Mesendoderm (in vitro differentiated cells): ENCODE results near the gene FGF12.

Source experiments
- DNase-seq: peaks from one replicate; pipeline ENCODE4 v3.0.0; 2013
- H2AK5ac ChIP-seq: 2 replicates; pipeline ENCODE4 v1.6.1; 2013; ENCODE audit warnings: low read length, inconsistent platforms
- H2BK120ac ChIP-seq: 2 replicates; pipeline ENCODE4 v1.6.1; 2013; ENCODE audit warnings: low read depth, mild to moderate bottlenecking, low read length, moderate library complexity, mixed read lengths
- H2BK15ac ChIP-seq: replicated peaks from 2 replicates; pipeline ENCODE4 v1.6.1; 2013; ENCODE audit warnings: low read depth, mild to moderate bottlenecking, moderate library complexity
- H2BK5ac ChIP-seq: 2 replicates; pipeline ENCODE4 v1.6.1; 2013; ENCODE audit warnings: low read length, inconsistent platforms
- H3K18ac ChIP-seq: 2 replicates; pipeline ENCODE4 v1.6.1; 2013; ENCODE audit warnings: mild to moderate bottlenecking, low read length, mixed read lengths
- H3K23ac ChIP-seq: one replicate; pipeline ENCODE4 v1.6.1; 2013; ENCODE audit warnings: low read length
- H3K27ac ChIP-seq: 2 replicates; pipeline ENCODE4 v1.5.1; 2013; ENCODE audit warnings: low read depth, mild to moderate bottlenecking, inconsistent platforms, low read length, moderate library complexity
- H3K27me3 ChIP-seq: 2 replicates; pipeline ENCODE4 v1.6.1; 2013; ENCODE audit warnings: low read length, control low read depth, mild to moderate bottlenecking, inconsistent platforms; ENCODE audit not compliant: insufficient read depth, poor library complexity
- H3K36me3 ChIP-seq: 2 replicates; pipeline ENCODE4 v1.6.1; 2013; ENCODE audit warnings: low read length, inconsistent platforms; ENCODE audit not compliant: control insufficient read depth, insufficient read depth
- H3K4ac ChIP-seq: one replicate; pipeline ENCODE4 v1.6.1; 2013; ENCODE audit warnings: low read depth, mild to moderate bottlenecking, low read length, moderate library complexity
- H3K4me1 ChIP-seq: 2 replicates; pipeline ENCODE4 v1.6.1; 2013; ENCODE audit warnings: low read depth, low read length, inconsistent platforms; ENCODE audit not compliant: control insufficient read depth
- H3K4me2 ChIP-seq: 2 replicates; pipeline ENCODE4 v1.6.1; 2013; ENCODE audit warnings: low read length
- H3K4me3 ChIP-seq: 2 replicates; pipeline ENCODE4 v1.5.1; 2013; ENCODE audit warnings: mild to moderate bottlenecking, low read length
- H3K56ac ChIP-seq: one replicate; pipeline ENCODE4 v1.6.1; 2013; ENCODE audit warnings: low read length
- H3K79me1 ChIP-seq: 2 replicates; pipeline ENCODE4 v1.6.1; 2013; ENCODE audit warnings: low read length, inconsistent platforms
- H3K79me2 ChIP-seq: 2 replicates; pipeline ENCODE4 v1.6.1; 2013; ENCODE audit warnings: mild to moderate bottlenecking, low read length; ENCODE audit not compliant: control insufficient read depth, insufficient read depth
- H3K9ac ChIP-seq: 2 replicates; pipeline ENCODE4 v1.6.1; 2013; ENCODE audit warnings: low read length, inconsistent platforms
- H4K5ac ChIP-seq: one replicate; pipeline ENCODE4 v1.6.1; 2013; ENCODE audit warnings: low read length
- H4K8ac ChIP-seq: one replicate; pipeline ENCODE4 v1.6.1; 2013; ENCODE audit warnings: low read depth, mild to moderate bottlenecking, control low read depth, low read length, moderate library complexity
- WGBS: extraction: QIAGEN DNeasy Blood & Tissue Kit; methylation state at CpG from one replicate; pipeline ENCODE4 v1.1.7; 2013; ENCODE audit warnings: low lambda C conversion rate, missing lambda C conversion rate; ENCODE audit not compliant: insufficient coverage; ENCODE audit errors: extremely low coverage; 5-methylcytosine and 5-hydroxymethylcytosine counted together

FGF12 gene

DNA sequence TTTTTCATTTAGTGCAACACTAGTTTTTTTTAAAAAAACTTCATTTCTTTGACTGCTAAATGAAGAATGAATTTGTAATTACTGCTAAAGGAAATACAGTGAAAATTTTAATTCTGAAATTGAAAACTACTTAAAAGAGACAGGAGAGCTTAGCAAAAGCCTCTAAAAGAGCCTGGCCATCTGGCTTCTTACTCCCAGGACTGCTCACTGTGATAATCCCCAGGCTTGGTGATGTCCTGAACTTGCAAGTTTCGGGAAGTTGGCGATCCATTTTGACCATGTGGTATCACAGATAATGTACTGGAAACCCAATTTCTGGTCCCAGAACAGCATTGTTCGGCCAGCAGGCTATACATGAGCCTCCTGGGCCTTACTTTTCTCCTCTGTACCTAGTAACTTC lies 292.1 kb downstream of the FGF12 start:
- H3K4ac ChIP-seq = no peak overlapping the region
- no peak overlapping the region for H3K23ac ChIP-seq
- no peaks in the 10 kb centered on the region for H3K36me3 ChIP-seq
- no peak overlapping the region for H3K4me3 ChIP-seq
- H3K4me1 ChIP-seq = no peaks in the 10 kb centered on the region
- H3K27ac ChIP-seq = no peak overlapping the region
- H2BK120ac ChIP-seq = no peak overlapping the region
- no peak overlapping the region for H4K5ac ChIP-seq
- no peak overlapping the region for H2BK15ac ChIP-seq
- H3K18ac ChIP-seq = no peak overlapping the region
- H3K4me2 ChIP-seq = no peak overlapping the region
- H3K79me2 ChIP-seq = no peaks in the 10 kb centered on the region
- DNase-seq = no peak
- H3K79me1 ChIP-seq = no peaks in the 10 kb centered on the region
- no peak overlapping the region for H2AK5ac ChIP-seq
- no CpG with 5 or more reads among the region's 3 CpGs for whole genome bisulfite sequencing
- no peak overlapping the region for H4K8ac ChIP-seq
- H3K56ac ChIP-seq = no peak overlapping the region
- no peak overlapping the region for H2BK5ac ChIP-seq
- no peaks in the 10 kb centered on the region for H3K27me3 ChIP-seq
- no peak overlapping the region for H3K9ac ChIP-seq

DNA sequence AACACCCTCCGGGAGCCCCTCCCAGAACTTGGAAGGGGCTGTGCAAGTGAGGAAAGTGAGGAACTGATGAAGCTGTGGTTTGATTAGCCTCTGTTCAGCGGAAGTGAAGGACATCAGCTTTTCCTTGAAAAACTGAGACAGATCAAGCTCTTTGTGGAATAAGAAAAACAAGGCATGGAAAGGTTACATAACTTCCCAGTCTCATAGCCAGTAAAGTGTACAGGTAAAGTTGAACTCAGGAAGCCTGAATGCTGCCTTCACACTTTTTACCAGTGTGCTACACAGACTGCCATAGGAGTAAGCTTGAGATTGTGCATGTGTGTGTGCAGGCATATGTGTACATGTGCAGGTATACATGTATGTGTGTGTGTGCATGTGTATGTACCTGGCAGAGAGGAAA lies 293.2 kb downstream of the FGF12 start:
- no peak overlapping the region for H4K5ac ChIP-seq
- H3K79me2 ChIP-seq = no peaks in the 10 kb centered on the region
- H3K36me3 ChIP-seq = no peaks in the 10 kb centered on the region
- H2BK15ac ChIP-seq = no peak overlapping the region
- no peak overlapping the region for H2AK5ac ChIP-seq
- no peak overlapping the region for H3K4me2 ChIP-seq
- no peak overlapping the region for H3K18ac ChIP-seq
- no peaks in the 10 kb centered on the region for H3K79me1 ChIP-seq
- H3K27ac ChIP-seq = no peak overlapping the region
- H3K27me3 ChIP-seq = no peaks in the 10 kb centered on the region
- H2BK120ac ChIP-seq = no peak overlapping the region
- H3K23ac ChIP-seq = no peak overlapping the region
- no peak overlapping the region for H3K9ac ChIP-seq
- no peaks in the 10 kb centered on the region for H3K4me1 ChIP-seq
- DNase-seq = no peak
- H4K8ac ChIP-seq = no peak overlapping the region
- no peak overlapping the region for H2BK5ac ChIP-seq
- no peak overlapping the region for H3K4me3 ChIP-seq
- no peak overlapping the region for H3K56ac ChIP-seq
- H3K4ac ChIP-seq = no peak overlapping the region
- no CpG with 5 or more reads among the region's 2 CpGs for WGBS

DNA sequence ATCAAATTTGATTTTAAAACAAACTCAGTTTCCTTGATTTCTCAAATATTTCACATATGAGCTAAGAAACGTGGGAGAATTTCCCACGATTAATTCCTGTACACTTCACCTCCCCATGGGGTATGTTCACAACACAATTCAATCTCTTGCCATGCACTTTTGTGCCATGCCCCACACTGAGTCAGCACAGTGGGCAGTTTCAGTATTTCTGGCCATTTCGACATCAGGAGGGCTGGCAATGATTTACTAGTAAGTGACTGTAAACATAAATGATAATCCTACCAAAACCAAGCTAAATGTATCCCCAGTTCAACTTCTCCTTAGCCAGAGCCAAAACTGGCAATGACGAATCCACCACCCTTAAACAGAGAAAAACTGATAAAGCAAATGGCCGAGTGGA lies 293.6 kb downstream of the FGF12 start:
- Histone ChIP-seq H3K79me2 (no peaks in the 10 kb centered on the region), H2BK120ac (no peak overlapping the region), H4K8ac (no peak overlapping the region), H3K36me3 (no peaks in the 10 kb centered on the region), H3K9ac (no peak overlapping the region), H4K5ac (no peak overlapping the region), H3K56ac (no peak overlapping the region), H3K4me3 (no peak overlapping the region), H3K79me1 (no peaks in the 10 kb centered on the region), H3K23ac (no peak overlapping the region), H3K27me3 (no peaks in the 10 kb centered on the region), H3K27ac (no peak overlapping the region), H2AK5ac (no peak overlapping the region), H3K4me2 (no peak overlapping the region), H3K4me1 (no peaks in the 10 kb centered on the region), H3K4ac (no peak overlapping the region), H2BK15ac (no peak overlapping the region), H3K18ac (no peak overlapping the region), H2BK5ac (no peak overlapping the region)
- no CpG with 5 or more reads among the region's 5 CpGs for WGBS
- no peak for DNase-seq

DNA sequence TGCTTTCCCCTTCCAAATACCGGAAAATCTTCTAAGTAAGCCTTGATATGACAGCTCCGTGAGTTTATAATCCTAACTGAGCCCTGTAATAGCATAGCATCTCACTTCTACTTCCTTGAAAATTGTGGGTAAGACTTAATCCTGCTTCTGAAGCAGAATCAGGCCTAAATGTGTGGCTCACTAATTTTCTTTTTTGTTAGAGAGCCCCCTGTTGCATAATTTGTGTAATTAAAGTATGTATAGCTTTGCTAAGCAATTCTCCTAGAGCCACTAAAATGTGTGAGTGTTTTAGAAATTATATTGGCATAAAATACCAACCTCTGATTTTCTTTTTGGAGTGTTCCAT lies 304.4 kb downstream of the FGF12 start:
- no peaks in the 10 kb centered on the region for H3K36me3 ChIP-seq
- no peak overlapping the region for H3K4me3 ChIP-seq
- H3K18ac ChIP-seq = no peak overlapping the region
- peaks cover 8% of the 10 kb centered on the region for H3K4me1 ChIP-seq
- no peak overlapping the region for H2BK120ac ChIP-seq
- no peak overlapping the region for H3K9ac ChIP-seq
- H3K4ac ChIP-seq = no peak overlapping the region
- H3K79me2 ChIP-seq = no peaks in the 10 kb centered on the region
- H4K5ac ChIP-seq = peak overlapping the region; percentile 22
- no peak overlapping the region for H3K4me2 ChIP-seq
- no peak overlapping the region for H3K23ac ChIP-seq
- H2BK5ac ChIP-seq = peak overlapping the region; percentile 12
- H4K8ac ChIP-seq = no peak overlapping the region
- no peaks in the 10 kb centered on the region for H3K79me1 ChIP-seq
- no peak overlapping the region for H2BK15ac ChIP-seq
- H3K27ac ChIP-seq = no peak overlapping the region
- no peaks in the 10 kb centered on the region for H3K27me3 ChIP-seq
- no peak overlapping the region for H3K56ac ChIP-seq
- DNase-seq = peak; percentile 32
- WGBS = no CpG with 5 or more reads among the region's 2 CpGs
- H2AK5ac ChIP-seq = no peak overlapping the region

DNA sequence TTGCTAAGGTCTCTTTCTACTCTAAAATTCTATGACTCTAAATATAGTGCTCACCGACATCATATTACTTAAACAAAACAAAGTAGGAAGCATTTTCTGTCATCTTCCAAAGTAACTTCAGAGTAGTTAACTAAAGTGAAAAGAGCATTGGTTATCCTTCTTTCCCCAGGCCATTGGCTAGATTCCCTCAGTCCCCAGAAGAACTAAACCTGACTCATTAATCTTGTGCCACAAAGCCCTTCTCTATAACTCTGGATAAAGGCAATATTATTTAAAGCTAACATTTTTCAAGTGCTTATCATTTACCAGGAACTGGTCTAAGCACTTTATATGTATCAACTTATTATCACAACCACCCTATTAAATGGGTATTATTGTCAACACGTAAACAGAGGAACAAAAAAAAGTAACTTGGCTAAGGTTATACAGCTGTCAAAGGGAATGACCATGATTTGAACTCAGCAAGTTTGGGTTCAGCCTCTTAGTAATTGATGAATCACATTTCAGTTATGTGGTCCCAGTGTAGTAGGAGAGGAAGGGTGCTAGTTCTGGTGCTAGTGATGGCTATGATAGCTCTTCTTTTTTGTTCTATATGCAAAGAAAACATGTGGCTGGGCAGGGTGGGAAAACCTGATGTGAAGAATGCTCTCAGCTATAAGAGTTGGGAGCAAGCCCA lies 304.9 kb downstream of the FGF12 start:
- H3K79me1 ChIP-seq = no peaks in the 10 kb centered on the region
- no peak overlapping the region for H2AK5ac ChIP-seq
- no peak overlapping the region for H3K4me3 ChIP-seq
- peak overlapping the region; percentile 12 for H2BK5ac ChIP-seq
- no peak overlapping the region for H2BK15ac ChIP-seq
- no peak for DNase-seq
- no peaks in the 10 kb centered on the region for H3K79me2 ChIP-seq
- H3K27me3 ChIP-seq = no peaks in the 10 kb centered on the region
- no peak overlapping the region for H4K8ac ChIP-seq
- no peak overlapping the region for H3K4me2 ChIP-seq
- no peak overlapping the region for H3K4ac ChIP-seq
- H2BK120ac ChIP-seq = no peak overlapping the region
- H3K18ac ChIP-seq = no peak overlapping the region
- H4K5ac ChIP-seq = peak overlapping the region; percentile 22
- WGBS = no CpG with 5 or more reads among the region's 2 CpGs
- H3K27ac ChIP-seq = no peak overlapping the region
- no peak overlapping the region for H3K23ac ChIP-seq
- peaks cover 8% of the 10 kb centered on the region for H3K4me1 ChIP-seq
- no peaks in the 10 kb centered on the region for H3K36me3 ChIP-seq
- no peak overlapping the region for H3K56ac ChIP-seq
- H3K9ac ChIP-seq = no peak overlapping the region

DNA sequence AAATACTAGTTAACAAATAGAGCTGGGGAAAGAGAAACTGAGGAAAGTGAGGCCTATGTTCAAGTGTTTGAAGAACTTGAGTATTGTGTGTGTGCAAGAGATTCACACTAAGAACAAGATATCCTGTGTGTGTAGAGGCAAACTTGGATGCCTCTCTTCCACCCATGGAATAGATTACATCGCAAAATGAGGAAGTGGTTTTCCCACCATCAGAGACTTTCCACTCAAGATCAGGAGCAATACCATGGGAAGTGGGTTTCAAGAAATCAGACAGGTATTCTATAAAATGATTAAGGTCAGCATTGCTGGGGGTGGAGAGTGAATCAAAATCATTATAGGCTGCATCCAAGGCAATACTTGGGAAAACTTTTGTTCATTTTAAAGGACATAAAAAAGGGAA lies 308.0 kb downstream of the FGF12 start:
- Histone ChIP-seq H3K79me2 (no peaks in the 10 kb centered on the region), H4K5ac (no peak overlapping the region), H3K23ac (no peak overlapping the region), H3K36me3 (no peaks in the 10 kb centered on the region), H3K4me1 (peaks cover 10% of the 10 kb centered on the region), H2BK120ac (no peak overlapping the region), H3K27ac (no peak overlapping the region), H3K56ac (no peak overlapping the region), H2BK5ac (no peak overlapping the region), H4K8ac (no peak overlapping the region), H2AK5ac (peak overlapping the region; percentile 60), H3K4ac (no peak overlapping the region), H3K4me2 (no peak overlapping the region), H3K27me3 (no peaks in the 10 kb centered on the region), H3K9ac (no peak overlapping the region), H3K4me3 (no peak overlapping the region), H2BK15ac (no peak overlapping the region), H3K79me1 (no peaks in the 10 kb centered on the region), H3K18ac (no peak overlapping the region)
- WGBS = no CpG with 5 or more reads among the region's 1 CpG
- no peak for DNase-seq
